Measurements from ENCODE around the gene RAB28.

The RAB28 gene

DNA sequence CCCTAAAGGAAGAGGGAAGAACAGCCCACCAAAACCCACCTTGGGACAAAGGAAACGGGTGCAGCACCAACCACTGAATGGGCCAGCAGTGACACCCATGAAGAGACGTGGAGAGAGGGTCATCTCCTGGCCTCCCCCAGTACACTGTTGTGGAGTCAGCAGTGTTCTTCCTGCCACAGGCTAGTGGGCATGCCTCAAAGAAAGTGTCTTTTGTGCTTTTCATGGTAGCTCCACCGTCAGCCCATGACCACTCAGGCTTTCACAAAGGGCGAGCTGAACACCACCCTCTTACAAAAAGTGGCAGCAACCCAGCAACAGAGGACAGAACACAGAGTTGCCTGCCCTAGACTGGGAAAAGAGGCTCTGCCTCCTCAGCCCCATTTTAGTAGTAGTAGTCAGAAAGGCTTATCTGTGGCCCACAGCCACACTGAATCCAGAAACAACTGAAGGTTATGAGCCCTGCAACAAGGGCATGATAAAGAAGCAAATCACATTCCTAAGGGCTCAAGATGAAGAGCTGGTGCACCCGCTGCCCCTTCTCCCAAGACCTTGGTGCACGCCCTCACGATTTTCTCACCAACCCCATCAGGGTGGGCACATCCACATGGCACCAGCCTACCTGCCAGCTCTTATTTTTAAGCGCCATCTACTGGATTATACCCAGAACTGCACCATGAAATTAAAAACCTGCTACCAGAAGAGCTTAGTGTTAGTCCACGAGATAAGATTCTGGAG, 53.1 kb downstream of the RAB28 start:
- H4K91ac ChIP-seq (ENCODE audit: low read length), result no peak overlapping the region
- no peak overlapping the region for H2BK120ac ChIP-seq (ENCODE audit: low read depth, low read length)
- no peak overlapping the region for H3K4me3 ChIP-seq (ENCODE audit: insufficient read depth in 1 of 2, low read depth in 1 of 2, low read length in 2 of 2)
- H3K9ac ChIP-seq (ENCODE audit: low read length), result no peak overlapping the region
- H3K23ac ChIP-seq (ENCODE audit: low read length in 2 of 2), result peak overlapping the region in 1 of 2 experiments; percentile 9
- no peak overlapping the region for H3K14ac ChIP-seq (ENCODE audit: low read length in 2 of 2)
- no peaks in the 10 kb centered on the region for H3K9me3 ChIP-seq (ENCODE audit: control insufficient read depth, low read length)
- no peak for DNase-seq
- no peaks in the 10 kb centered on the region for H3K27me3 ChIP-seq (ENCODE audit: control insufficient read depth in 1 of 2, insufficient read depth in 1 of 2, low read length in 2 of 2)
- no peaks in the 10 kb centered on the region for H3K4me1 ChIP-seq (ENCODE audit: control insufficient read depth, insufficient read depth, low read depth, low read length)
- no peak overlapping the region for H3K18ac ChIP-seq (ENCODE audit: low read depth in 1 of 2, low read length in 2 of 2)
- no peak overlapping the region for H4K8ac ChIP-seq (ENCODE audit: low read length)
- H2AFZ ChIP-seq (ENCODE audit: low read depth, low read length), result no peak overlapping the region
- peak overlapping the region in 1 of 2 experiments; percentile 21 for H2BK12ac ChIP-seq (ENCODE audit: low read length in 2 of 2)
- no peak overlapping the region for H2AK5ac ChIP-seq (ENCODE audit: low read length, severe bottlenecking)
- no peak overlapping the region for H2BK15ac ChIP-seq (ENCODE audit: low read depth, poor library complexity, severe bottlenecking)
- no peak overlapping the region for H2BK5ac ChIP-seq (ENCODE audit: low read depth, low read length, poor library complexity, severe bottlenecking)
- 84% methylated on average over 9 of the region's 9 CpGs for WGBS
- peaks cover 0 to 6% of the 10 kb centered on the region in 2 experiments for H3K36me3 ChIP-seq (ENCODE audit: control insufficient read depth in 1 of 2, insufficient read depth in 2 of 2, low read depth in 1 of 2, low read length in 2 of 2)
- peaks cover 23% of the 10 kb centered on the region for H3K79me1 ChIP-seq (replicated peaks; ENCODE audit: low read length, poor library complexity, severe bottlenecking)
- no peak overlapping the region for H3K4ac ChIP-seq (ENCODE audit: low read depth in 1 of 2, low read length in 2 of 2)
- H3K4me2 ChIP-seq (ENCODE audit: low read length, poor library complexity, severe bottlenecking), result no peak overlapping the region
- H3K27ac ChIP-seq (ENCODE audit: low read length, poor library complexity, severe bottlenecking), result no peak overlapping the region

DNA sequence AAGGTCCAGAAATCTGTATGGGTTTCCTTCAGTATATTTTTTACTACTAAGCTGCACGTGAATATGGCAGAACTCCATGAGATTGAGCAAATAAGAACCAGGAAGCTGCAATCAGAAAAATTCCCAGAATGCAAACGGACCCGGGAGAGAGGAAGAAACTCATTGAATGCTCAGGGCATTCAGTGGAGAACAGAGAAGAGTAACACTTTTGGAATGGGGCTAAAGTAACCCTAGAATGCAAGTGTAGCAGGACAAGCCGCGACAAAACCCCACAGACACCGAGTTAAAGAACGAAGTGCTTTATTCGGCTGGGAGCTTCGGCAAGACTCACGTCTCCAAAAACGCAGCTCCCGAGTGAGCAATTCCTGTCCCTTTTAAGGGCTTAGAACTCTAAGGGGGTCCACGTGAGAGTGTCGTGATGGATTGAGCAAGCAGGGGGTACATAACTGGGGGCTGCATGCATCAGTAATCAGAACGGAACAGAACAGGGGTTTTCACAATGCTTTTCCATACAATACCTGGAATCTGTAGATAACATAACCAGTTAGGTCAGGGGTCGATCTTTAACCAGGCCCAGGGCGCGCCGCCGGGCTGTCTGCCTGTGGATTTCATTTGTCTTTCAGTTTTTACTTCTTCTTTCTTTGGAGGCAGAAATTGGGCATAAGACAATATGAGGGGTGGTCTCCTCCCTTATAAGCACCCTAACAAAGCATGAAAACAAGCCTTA, 56.4 kb downstream of the RAB28 start:
- no peak overlapping the region for H2BK120ac ChIP-seq (ENCODE audit: low read depth, low read length)
- H2BK15ac ChIP-seq (ENCODE audit: low read depth, poor library complexity, severe bottlenecking), result no peak overlapping the region
- no peak overlapping the region for H3K9ac ChIP-seq (ENCODE audit: low read length)
- no peak overlapping the region for H3K14ac ChIP-seq (ENCODE audit: low read length in 2 of 2)
- H3K4me3 ChIP-seq (ENCODE audit: insufficient read depth in 1 of 2, low read depth in 1 of 2, low read length in 2 of 2), result no peak overlapping the region
- no peak overlapping the region for H3K4me2 ChIP-seq (ENCODE audit: low read length, poor library complexity, severe bottlenecking)
- no peak overlapping the region for H2BK12ac ChIP-seq (ENCODE audit: low read length in 2 of 2)
- no peak overlapping the region for H2BK5ac ChIP-seq (ENCODE audit: low read depth, low read length, poor library complexity, severe bottlenecking)
- H3K36me3 ChIP-seq (ENCODE audit: control insufficient read depth in 1 of 2, insufficient read depth in 2 of 2, low read depth in 1 of 2, low read length in 2 of 2), result peaks cover 5 to 6% of the 10 kb centered on the region in 2 experiments
- no peak overlapping the region for H3K4ac ChIP-seq (ENCODE audit: low read depth in 1 of 2, low read length in 2 of 2)
- H3K18ac ChIP-seq (ENCODE audit: low read depth in 1 of 2, low read length in 2 of 2), result no peak overlapping the region
- H2AFZ ChIP-seq (ENCODE audit: low read depth, low read length), result no peak overlapping the region
- no peaks in the 10 kb centered on the region for H3K9me3 ChIP-seq (ENCODE audit: control insufficient read depth, low read length)
- WGBS, result 94% methylated on average over 19 of the region's 20 CpGs
- no peaks in the 10 kb centered on the region for H3K27me3 ChIP-seq (ENCODE audit: control insufficient read depth in 1 of 2, insufficient read depth in 1 of 2, low read length in 2 of 2)
- H3K79me1 ChIP-seq (replicated peaks; ENCODE audit: low read length, poor library complexity, severe bottlenecking), result peaks cover 22% of the 10 kb centered on the region
- no peaks in the 10 kb centered on the region for H3K4me1 ChIP-seq (ENCODE audit: control insufficient read depth, insufficient read depth, low read depth, low read length)
- no peak overlapping the region for H2AK5ac ChIP-seq (ENCODE audit: low read length, severe bottlenecking)
- no peak overlapping the region for H4K8ac ChIP-seq (ENCODE audit: low read length)
- H3K23ac ChIP-seq (ENCODE audit: low read length in 2 of 2), result no peak overlapping the region
- DNase-seq, result no peak
- H4K91ac ChIP-seq (ENCODE audit: low read length), result no peak overlapping the region
- no peak overlapping the region for H3K27ac ChIP-seq (ENCODE audit: low read length, poor library complexity, severe bottlenecking)

DNA sequence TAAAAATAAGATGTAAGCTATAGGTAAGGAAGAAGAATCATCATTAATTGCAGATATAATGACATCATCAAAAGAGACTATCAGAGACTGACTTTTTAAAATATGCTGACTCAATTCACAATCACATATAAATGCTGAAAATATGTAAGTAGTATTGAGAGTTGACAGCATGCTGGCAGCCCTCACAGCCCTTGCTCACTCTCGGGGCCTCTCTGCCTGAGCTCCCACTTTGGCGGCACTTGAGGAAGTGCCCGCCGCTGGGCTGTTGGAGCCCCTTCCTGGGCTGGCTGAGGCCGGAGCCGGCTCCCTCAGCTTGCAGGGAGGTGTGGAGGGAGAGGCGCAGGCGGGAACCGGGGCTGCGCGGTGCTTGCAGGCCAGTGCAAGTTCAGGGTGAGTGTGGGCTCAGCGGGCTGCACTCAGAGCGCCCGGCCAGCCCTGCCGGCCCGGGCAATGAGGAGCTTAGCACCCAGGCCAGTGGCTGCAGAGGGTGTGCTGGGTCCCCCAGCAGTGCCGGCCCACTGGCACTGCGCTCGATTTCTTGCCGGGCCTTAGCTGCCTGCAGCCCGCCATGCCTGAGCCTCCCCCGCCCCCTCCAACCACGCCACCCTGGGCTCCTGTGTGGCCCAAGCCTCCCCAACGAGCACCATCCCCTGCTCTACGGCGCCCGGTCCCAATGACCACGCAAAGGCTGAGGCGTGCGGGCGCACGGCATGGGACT, 68.9 kb downstream of the RAB28 start:
- Histone ChIP-seq H2BK5ac (ENCODE audit: low read depth, low read length, poor library complexity, severe bottlenecking) (no peak overlapping the region), H3K27me3 (ENCODE audit: control insufficient read depth in 1 of 2, insufficient read depth in 1 of 2, low read length in 2 of 2) (no peaks in the 10 kb centered on the region), H3K27ac (ENCODE audit: low read length, poor library complexity, severe bottlenecking) (no peak overlapping the region), H3K4ac (ENCODE audit: low read depth in 1 of 2, low read length in 2 of 2) (no peak overlapping the region), H3K4me3 (ENCODE audit: insufficient read depth in 1 of 2, low read depth in 1 of 2, low read length in 2 of 2) (no peak overlapping the region), H4K91ac (ENCODE audit: low read length) (no peak overlapping the region), H3K4me2 (ENCODE audit: low read length, poor library complexity, severe bottlenecking) (no peak overlapping the region), H3K4me1 (ENCODE audit: control insufficient read depth, insufficient read depth, low read depth, low read length) (no peaks in the 10 kb centered on the region), H3K9me3 (ENCODE audit: control insufficient read depth, low read length) (no peaks in the 10 kb centered on the region), H2AFZ (ENCODE audit: low read depth, low read length) (no peak overlapping the region), H2AK5ac (ENCODE audit: low read length, severe bottlenecking) (no peak overlapping the region), H3K18ac (ENCODE audit: low read depth in 1 of 2, low read length in 2 of 2) (no peak overlapping the region), H3K36me3 (ENCODE audit: control insufficient read depth in 1 of 2, insufficient read depth in 2 of 2, low read depth in 1 of 2, low read length in 2 of 2) (peaks cover 0 to 8% of the 10 kb centered on the region in 2 experiments), H2BK12ac (ENCODE audit: low read length in 2 of 2) (no peak overlapping the region), H4K8ac (ENCODE audit: low read length) (no peak overlapping the region), H3K9ac (ENCODE audit: low read length) (no peak overlapping the region), H2BK15ac (ENCODE audit: low read depth, poor library complexity, severe bottlenecking) (no peak overlapping the region), H3K79me1 (replicated peaks; ENCODE audit: low read length, poor library complexity, severe bottlenecking) (peaks cover 21% of the 10 kb centered on the region), H3K23ac (ENCODE audit: low read length in 2 of 2) (no peak overlapping the region), H3K14ac (ENCODE audit: low read length in 2 of 2) (no peak overlapping the region), H2BK120ac (ENCODE audit: low read depth, low read length) (no peak overlapping the region)
- WGBS, result 95% methylated on average over 30 of the region's 32 CpGs
- no peak for DNase-seq
